ENCODE data around the gene POLR3K. TPM values are rescaled to one million over a fixed set of nuclear protein-coding genes. Genes with fewer than 3 reads are reported as not detected.
A peak's percentile ranks its signal among the peaks of the same experiment; 100 is the strongest.

The POLR3K gene
- polyA plus RNA-seq, 10 donors = 5.5 to 9.4 (median 7.8) TPM

GRCh38 chr16:83060-83603, 29.7 kb upstream of the POLR3K start:
- DNase-seq = no peak

- DNase-seq = no peak
Measured at GRCh38 chr16:79151-80054, 26.0 kb upstream of the POLR3K start.

GRCh38 chr16:78444-79150, 25.2 kb upstream of the POLR3K start:
- peak in 1 of 3 donors; percentile 72 for DNase-seq

- DNase-seq = peak; percentile 82 to 95 (median 93)
Measured at GRCh38 chr16:77807-78443, 24.5 kb upstream of the POLR3K start, which contains the start of gene MPG. TSS of gene MPG (plus strand) at chr16:78225. CDS start at chr16:78310, 85 bp downstream.

- DNase-seq = peak in 2 of 3 donors; percentile 82 to 94
Measured at GRCh38 chr16:77273-77806, 23.9 kb upstream of the POLR3K start.

- peak; percentile 75 to 91 (median 83) for DNase-seq
Measured at GRCh38 chr16:76535-77272, 23.3 kb upstream of the POLR3K start.

GRCh38 chr16:75580-76501, 22.4 kb upstream of the POLR3K start:
- DNase-seq = peak in 2 of 3 donors; percentile 73 to 92

- DNase-seq = peak in 1 of 3 donors; percentile 65
Measured at GRCh38 chr16:74747-75334, 21.4 kb upstream of the POLR3K start.

GRCh38 chr16:74051-74746, 20.8 kb upstream of the POLR3K start:
- no peak for DNase-seq

- peak in 2 of 3 donors; percentile 72 to 79 for DNase-seq
Measured at GRCh38 chr16:72561-73548, 19.4 kb upstream of the POLR3K start, which contains the start of gene RHBDF1. TSS of gene RHBDF1 (minus strand) at chr16:72631. CDS start at chr16:65015, 7,616 bp downstream.

- DNase-seq = peak in 2 of 3 donors; percentile 80 to 92
Measured at GRCh38 chr16:71540-72401, 18.4 kb upstream of the POLR3K start.

GRCh38 chr16:71210-71539, 17.8 kb upstream of the POLR3K start:
- no peak for DNase-seq

- DNase-seq = no peak
Measured at GRCh38 chr16:69181-69580, 15.8 kb upstream of the POLR3K start.

- peak in 1 of 3 donors; percentile 41 for DNase-seq
Measured at GRCh38 chr16:67884-68789, 14.7 kb upstream of the POLR3K start.

- DNase-seq = peak in 1 of 3 donors; percentile 51
Measured at GRCh38 chr16:67183-67791, 13.9 kb upstream of the POLR3K start.

Measured in muscle of back (tissue), 11 donors.